ENCODE measurements around the gene LEF1. TPM values are rescaled to one million over a fixed set of nuclear protein-coding genes. Genes with fewer than 3 reads are reported as not detected.

The LEF1 gene
- total RNA-seq (2022) (19.3 and 22.3 TPM in 2 replicates), Bru-seq, nascent RNA (percentile 60 among the genes with signal in this experiment), BruChase-seq, experiment 1, labeled RNA remaining after a 2-hour chase (percentile 58 among the genes with signal in this experiment), BruChase-seq, experiment 2, labeled RNA remaining after a 6-hour chase (percentile 54 among the genes with signal in this experiment)
- long read RNA-seq, transcript LEF1-203 (11 exons, 1,488 nt) = major isoform, 21 of 45 reads
- long read RNA-seq, transcript LEF1-202 (10 exons, 3,477 nt) = minor isoform, 6 of 45 reads
- long read RNA-seq, partial matches to known transcripts = 5 of 45 reads
- long read RNA-seq, other reads (novel, unspliced or antisense) = 7 of 45 reads

DNA sequence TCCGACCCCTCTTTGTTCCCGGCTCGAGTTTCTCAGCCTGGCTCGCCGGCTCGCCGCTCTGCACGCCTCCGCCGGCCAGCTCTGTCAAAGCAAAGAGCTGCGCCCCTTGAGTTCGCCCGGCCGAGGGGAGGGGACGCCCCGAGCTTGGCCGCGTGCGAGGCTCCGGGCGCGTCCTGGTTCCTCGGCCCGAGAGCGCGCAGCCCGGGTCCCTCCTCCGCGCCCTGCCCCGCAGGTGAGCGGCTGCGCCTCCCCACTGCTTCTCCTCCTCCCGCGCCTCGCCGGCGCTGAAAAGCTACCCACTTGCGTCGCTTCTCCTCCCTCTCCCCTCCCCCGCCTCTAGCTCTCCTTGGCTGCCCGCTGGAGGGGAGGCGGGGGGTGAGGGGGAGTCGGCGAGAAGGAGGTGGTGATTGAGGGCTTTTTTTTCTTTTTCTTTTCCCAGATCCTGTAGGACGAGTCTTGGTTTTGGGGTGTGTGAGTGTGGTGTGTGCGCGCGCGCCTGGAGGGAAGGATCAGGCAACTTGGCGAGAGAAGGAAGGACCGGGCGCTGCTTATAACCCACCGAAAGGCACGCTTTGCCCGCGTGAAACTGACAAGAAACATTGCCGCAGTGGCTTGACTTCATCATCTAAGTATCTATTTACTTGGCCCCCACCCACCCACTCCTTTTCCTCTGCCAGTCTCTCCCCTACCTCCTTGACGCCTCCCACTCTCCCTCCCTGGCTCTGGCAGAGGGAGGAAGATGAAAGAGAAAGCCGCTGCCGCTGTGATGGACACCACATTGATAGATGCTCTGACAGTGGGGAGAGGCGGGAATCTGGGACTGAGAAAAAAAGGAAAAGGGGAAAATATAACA lies at the start of gene LEF1:
Gene LEF1, minus strand, starts transcription at position 262 of the 853 bp plus-strand sequence. CDS start 1,165 bp downstream, outside the sequence.
- CTCF ChIA-PET = interaction anchor here (0.6 to 1.3 kb wide), 2 partner anchors 139 to 451 kb away, joined by 5 read pairs; no protein-coding TSS in a partner anchor
- H3K27me3 ChIP-seq (replicated peaks; ENCODE audit: control insufficient read depth, insufficient read depth, low read length) = no peaks in the 10 kb centered on the region; the same call in 1 of the 2 replicates
- H3K27me3 Mint-ChIP-seq (ENCODE audit: insufficient read depth, unreplicated experiment) = peaks cover 16% of the 10 kb centered on the region

DNA sequence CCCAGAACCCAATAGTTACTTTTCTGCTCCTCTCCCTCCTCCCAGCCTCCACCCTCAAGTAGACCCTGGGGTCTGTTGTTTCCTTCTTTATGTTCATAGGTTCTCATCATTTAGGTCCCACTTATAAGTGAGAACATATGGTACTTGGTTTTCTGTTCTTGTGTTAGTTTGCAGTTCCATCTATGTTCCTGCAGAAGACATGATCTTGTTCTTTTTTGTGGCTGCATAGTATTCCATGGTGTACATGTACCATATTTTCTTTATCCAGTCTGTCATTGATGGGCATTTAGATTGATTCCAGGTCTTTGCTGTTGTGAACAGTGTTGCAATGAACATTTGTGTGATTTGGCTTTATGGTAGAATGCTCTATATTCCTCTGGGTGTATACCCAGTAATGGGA lies 47.8 kb upstream of the LEF1 start:
- DNase-seq = no peak
- no peaks in the 10 kb centered on the region for H3K27me3 ChIP-seq (replicated peaks; ENCODE audit: control insufficient read depth, insufficient read depth, low read length)
- no peak overlapping the region for H3K27ac Mint-ChIP-seq (ENCODE audit: unreplicated experiment)
- peaks cover 12% of the 10 kb centered on the region for H3K4me1 Mint-ChIP-seq (ENCODE audit: low read depth, unreplicated experiment)
- no peak overlapping the region for H3K4me3 Mint-ChIP-seq (ENCODE audit: unreplicated experiment)
- no TSS peak for BruUV-seq (replicated peaks)
- CTCF ChIA-PET = no interaction called here
- intact Hi-C loops (cut with micrococcal nuclease; ENCODE audit: unreplicated experiment) = no loop called here
- TF ChIP-seq, protein P1, sequence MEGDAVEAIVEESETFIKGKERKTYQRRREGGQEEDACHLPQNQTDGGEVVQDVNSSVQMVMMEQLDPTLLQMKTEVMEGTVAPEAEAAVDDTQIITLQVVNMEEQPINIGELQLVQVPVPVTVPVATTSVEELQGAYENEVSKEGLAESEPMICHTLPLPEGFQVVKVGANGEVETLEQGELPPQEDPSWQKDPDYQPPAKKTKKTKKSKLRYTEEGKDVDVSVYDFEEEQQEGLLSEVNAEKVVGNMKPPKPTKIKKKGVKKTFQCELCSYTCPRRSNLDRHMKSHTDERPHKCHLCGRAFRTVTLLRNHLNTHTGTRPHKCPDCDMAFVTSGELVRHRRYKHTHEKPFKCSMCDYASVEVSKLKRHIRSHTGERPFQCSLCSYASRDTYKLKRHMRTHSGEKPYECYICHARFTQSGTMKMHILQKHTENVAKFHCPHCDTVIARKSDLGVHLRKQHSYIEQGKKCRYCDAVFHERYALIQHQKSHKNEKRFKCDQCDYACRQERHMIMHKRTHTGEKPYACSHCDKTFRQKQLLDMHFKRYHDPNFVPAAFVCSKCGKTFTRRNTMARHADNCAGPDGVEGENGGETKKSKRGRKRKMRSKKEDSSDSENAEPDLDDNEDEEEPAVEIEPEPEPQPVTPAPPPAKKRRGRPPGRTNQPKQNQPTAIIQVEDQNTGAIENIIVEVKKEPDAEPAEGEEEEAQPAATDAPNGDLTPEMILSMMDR (IDR thresholded peaks at IDR 0.05; ENCODE audit: insufficient read depth in 1 of 2, low read depth in 1 of 2, low read length in 1 of 2, severe bottlenecking in 1 of 2, unreplicated experiment in 1 of 2) = no peak
- no peaks in the 10 kb centered on the region for H3K9me3 Mint-ChIP-seq (ENCODE audit: unreplicated experiment)
- no peaks in the 10 kb centered on the region for H3K36me3 ChIP-seq (ENCODE audit: control insufficient read depth, insufficient read depth, low read length)
- peaks cover 13% of the 10 kb centered on the region for H3K4me1 ChIP-seq
- H3K27me3 Mint-ChIP-seq (ENCODE audit: insufficient read depth, unreplicated experiment) = no peaks in the 10 kb centered on the region
- no peaks in the 10 kb centered on the region for H3K36me3 Mint-ChIP-seq (ENCODE audit: insufficient read depth, unreplicated experiment)
- H3K9me3 ChIP-seq = 0 out of 2 replicates have a peak, but pooled peaks cover 3% of the 10 kb centered on the region
- POLR2A ChIA-PET = no interaction called here
- no peak overlapping the region for H3K4me3 ChIP-seq (ENCODE audit: low read depth, low read length)

More for the DNA sequence above, at the start of gene LEF1:
- TF ChIP-seq, protein P1 (IDR thresholded peaks at IDR 0.05; ENCODE audit: insufficient read depth in 1 of 2, low read depth in 1 of 2, low read length in 1 of 2, severe bottlenecking in 1 of 2, unreplicated experiment in 1 of 2) = no peak
- intact Hi-C loops (cut with micrococcal nuclease; ENCODE audit: unreplicated experiment) = loop anchor here (5.0 to 10.0 kb wide), 4 partner anchors 154 to 343 kb away; no protein-coding TSS in a partner anchor
- Histone ChIP-seq H3K4me3 (ENCODE audit: low read depth, low read length) (peak within 1 kb of the TSS; percentile 68), H3K4me1 (peaks cover 7% of the 10 kb centered on the region), H3K36me3 (ENCODE audit: control insufficient read depth, insufficient read depth, low read length) (no peaks in the 10 kb centered on the region), H3K9me3 (no peaks in the 10 kb centered on the region)
- peak within 1 kb of the TSS; percentile 87 for H3K4me3 Mint-ChIP-seq (ENCODE audit: unreplicated experiment)
- no peaks in the 10 kb centered on the region for H3K9me3 Mint-ChIP-seq (ENCODE audit: unreplicated experiment)
- peaks cover 7% of the 10 kb centered on the region for H3K36me3 Mint-ChIP-seq (ENCODE audit: insufficient read depth, unreplicated experiment)
- no TSS peak for BruUV-seq (replicated peaks)
- H3K4me1 Mint-ChIP-seq (ENCODE audit: low read depth, unreplicated experiment) = peaks cover 10% of the 10 kb centered on the region
- DNase-seq = peak; percentile 79 to 81
- H3K27ac Mint-ChIP-seq (ENCODE audit: unreplicated experiment) = peak within 1 kb of the TSS; percentile 23
- POLR2A ChIA-PET = interaction anchor here (0.5 to 0.6 kb wide), 2 partner anchors 278 to 439 kb away, joined by 3 to 5 read pairs; no protein-coding TSS in a partner anchor

DNA sequence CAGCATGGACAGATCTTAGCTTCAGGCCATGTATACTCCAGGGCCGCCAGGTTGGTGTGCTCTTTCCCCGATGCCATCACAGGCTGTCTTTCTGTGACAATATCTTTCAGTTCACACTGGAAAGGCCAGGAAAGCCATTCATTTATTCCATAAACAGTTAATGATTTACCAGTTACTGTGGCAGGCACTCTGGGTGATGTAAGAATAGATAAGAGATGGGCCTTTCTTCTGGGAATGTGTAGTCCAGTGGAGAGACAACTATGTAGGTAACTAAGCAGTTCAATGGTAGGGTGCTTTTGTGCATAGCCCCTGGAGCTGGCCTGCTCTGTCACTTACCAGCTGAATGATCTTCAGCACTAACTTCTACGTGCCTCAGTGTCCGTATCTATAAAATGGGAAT lies 46.3 kb upstream of the LEF1 start:
- H3K4me1 Mint-ChIP-seq (ENCODE audit: low read depth, unreplicated experiment) = peaks cover 12% of the 10 kb centered on the region
- Histone ChIP-seq H3K27me3 (replicated peaks; ENCODE audit: control insufficient read depth, insufficient read depth, low read length) (no peaks in the 10 kb centered on the region), H3K4me1 (peaks cover 13% of the 10 kb centered on the region), H3K9me3 (0 out of 2 replicates have a peak, but pooled peaks cover 3% of the 10 kb centered on the region), H3K36me3 (ENCODE audit: control insufficient read depth, insufficient read depth, low read length) (no peaks in the 10 kb centered on the region), H3K4me3 (ENCODE audit: low read depth, low read length) (no peak overlapping the region)
- CTCF ChIA-PET = no interaction called here
- no peak overlapping the region for H3K4me3 Mint-ChIP-seq (ENCODE audit: unreplicated experiment)
- intact Hi-C loops (cut with micrococcal nuclease; ENCODE audit: unreplicated experiment) = no loop called here
- DNase-seq = peak in 1 of 2 experiments; percentile 41
- POLR2A ChIA-PET = no interaction called here
- peak overlapping the region; percentile 55 for H3K27ac Mint-ChIP-seq (ENCODE audit: unreplicated experiment)
- no TSS peak for BruUV-seq (replicated peaks)
- no peaks in the 10 kb centered on the region for H3K27me3 Mint-ChIP-seq (ENCODE audit: insufficient read depth, unreplicated experiment)
- H3K9me3 Mint-ChIP-seq (ENCODE audit: unreplicated experiment) = no peaks in the 10 kb centered on the region
- TF ChIP-seq, protein P1 (IDR thresholded peaks at IDR 0.05; ENCODE audit: insufficient read depth in 1 of 2, low read depth in 1 of 2, low read length in 1 of 2, severe bottlenecking in 1 of 2, unreplicated experiment in 1 of 2) = no peak
- H3K36me3 Mint-ChIP-seq (ENCODE audit: insufficient read depth, unreplicated experiment) = no peaks in the 10 kb centered on the region
